ENCODE measurements around the gene RNF149.

- no peak for TF ChIP-seq POLR2AphosphoS5 (IDR thresholded peaks at IDR 0.05; ENCODE audit: borderline replicate concordance, low read depth, low read length)
- no peak for TF ChIP-seq EZH2 (IDR thresholded peaks at IDR 0.05)
- no peak for TF ChIP-seq FOXP2 (optimal IDR thresholded peaks at IDR 0.05; ENCODE audit: control extremely low read depth, extremely low read length, insufficient read depth)
Observed at GRCh38 chr2:101328474-101329007, 20.0 kb upstream of the RNF149 start.

All from SK-N-MC (cell line).